ENCODE measurements around the gene LDAH.
A peak's percentile ranks its signal among the peaks of the same experiment; 100 is the strongest.

DNA sequence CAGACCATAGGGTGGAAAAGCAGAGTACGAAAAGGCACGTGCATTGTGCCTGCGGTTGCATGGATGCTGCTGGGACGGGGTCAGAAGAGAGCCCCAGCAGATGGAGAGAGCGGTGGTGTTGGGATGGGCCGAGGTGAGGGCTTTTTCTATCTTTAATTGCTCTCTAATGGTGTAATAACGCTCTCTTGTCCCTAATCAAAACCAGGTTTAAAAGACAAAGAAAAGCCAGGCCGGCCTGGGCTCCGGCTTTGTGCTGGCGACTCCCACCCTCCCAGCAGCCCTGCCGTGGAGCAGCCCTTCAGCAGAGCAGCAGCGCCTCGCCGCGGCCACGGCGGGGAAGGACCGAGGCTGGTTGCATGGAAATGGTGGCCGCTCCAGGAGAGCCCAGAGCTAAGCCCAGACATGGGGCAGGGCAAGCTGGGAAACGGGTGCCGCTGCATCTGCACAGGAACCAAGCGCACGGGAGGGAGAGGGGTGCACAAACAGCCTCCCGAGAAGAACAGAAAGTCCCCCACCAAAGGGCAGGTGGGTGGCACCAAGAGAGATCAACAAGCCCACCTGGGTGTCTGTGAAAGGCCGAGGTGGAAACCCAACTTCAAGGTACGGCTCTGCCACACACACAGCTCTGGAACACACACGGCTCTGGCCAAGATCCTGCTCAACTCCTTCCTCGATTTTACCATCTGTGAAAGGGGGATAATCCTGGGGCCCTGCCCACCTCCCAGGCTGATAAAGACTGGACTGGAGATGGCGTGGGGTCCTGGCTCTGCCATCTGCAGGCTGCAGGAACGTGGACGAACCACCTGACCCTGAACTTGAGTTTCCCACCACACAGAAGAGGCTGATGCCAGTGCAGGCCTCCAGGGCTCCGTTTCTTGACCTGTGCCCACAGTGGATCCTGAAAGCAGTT is 187.0 kb downstream of the LDAH start:
- TF ChIP-seq, protein P1, sequence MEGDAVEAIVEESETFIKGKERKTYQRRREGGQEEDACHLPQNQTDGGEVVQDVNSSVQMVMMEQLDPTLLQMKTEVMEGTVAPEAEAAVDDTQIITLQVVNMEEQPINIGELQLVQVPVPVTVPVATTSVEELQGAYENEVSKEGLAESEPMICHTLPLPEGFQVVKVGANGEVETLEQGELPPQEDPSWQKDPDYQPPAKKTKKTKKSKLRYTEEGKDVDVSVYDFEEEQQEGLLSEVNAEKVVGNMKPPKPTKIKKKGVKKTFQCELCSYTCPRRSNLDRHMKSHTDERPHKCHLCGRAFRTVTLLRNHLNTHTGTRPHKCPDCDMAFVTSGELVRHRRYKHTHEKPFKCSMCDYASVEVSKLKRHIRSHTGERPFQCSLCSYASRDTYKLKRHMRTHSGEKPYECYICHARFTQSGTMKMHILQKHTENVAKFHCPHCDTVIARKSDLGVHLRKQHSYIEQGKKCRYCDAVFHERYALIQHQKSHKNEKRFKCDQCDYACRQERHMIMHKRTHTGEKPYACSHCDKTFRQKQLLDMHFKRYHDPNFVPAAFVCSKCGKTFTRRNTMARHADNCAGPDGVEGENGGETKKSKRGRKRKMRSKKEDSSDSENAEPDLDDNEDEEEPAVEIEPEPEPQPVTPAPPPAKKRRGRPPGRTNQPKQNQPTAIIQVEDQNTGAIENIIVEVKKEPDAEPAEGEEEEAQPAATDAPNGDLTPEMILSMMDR (conservative IDR thresholded peaks at IDR 0.05; ENCODE audit: low read depth, low read length), result peak; percentile 95
- TF ChIP-seq EZH2phosphoT487 (IDR thresholded peaks at IDR 0.05; ENCODE audit: borderline replicate concordance, low read length) (no peak), EZH2 (IDR thresholded peaks at IDR 0.05; ENCODE audit: low read length, unreplicated experiment) (no peak)
